Kidney epithelial cell (primary cell): Measurements from ENCODE around the gene C5orf58. TPM values are rescaled to one million over a fixed set of nuclear protein-coding genes. Genes with fewer than 3 reads are reported as not detected.

Experiments used
- DNase-seq: peaks from one replicate; pipeline ENCODE4 v3.0.0-alpha.2; 2010; ENCODE audit warnings: low read depth
- H3K27me3 ChIP-seq: 2 replicates; pipeline ENCODE4 v1.6.0; 2011; ENCODE audit warnings: low read length; ENCODE audit not compliant: control insufficient read depth, insufficient read depth
- H3K36me3 ChIP-seq: 2 replicates; pipeline ENCODE4 v1.5.1; 2011; ENCODE audit warnings: low read length; ENCODE audit not compliant: control insufficient read depth, insufficient read depth
- H3K4me3 ChIP-seq: 2 replicates; pipeline ENCODE4 v1.5.1; 2011; ENCODE audit warnings: low read depth, mild to moderate bottlenecking, control low read depth, low read length
- CTCF ChIP-seq: IDR thresholded peaks from 2 replicates; pipeline ENCODE4 v1.5.1; 2011; ENCODE audit warnings: mild to moderate bottlenecking, moderate library complexity, low read length, control low read depth, inconsistent platforms; ENCODE audit not compliant: insufficient read depth, poor library complexity, severe bottlenecking
- total RNA-seq: library from RNA; depleted of rRNA; stranded (reverse); fragments of >200 nt; gene quantifications from 2 replicates; pipeline ENCODE4 v1.2.3, GENCODE V29; 2015

Gene C5orf58
- total RNA-seq, 1 donor from 2014 or later, result not detected

GRCh38 chr5:170275376-170275994 is 42.7 kb downstream of the C5orf58 start:
- no peaks in the 10 kb centered on the region for H3K27me3 ChIP-seq

GRCh38 chr5:170276140-170276539 is 43.4 kb downstream of the C5orf58 start:
- TF ChIP-seq CTCF, result no peak
- no peak for DNase-seq
- no peak overlapping the region for H3K4me3 ChIP-seq
- H3K27me3 ChIP-seq, result no peaks in the 10 kb centered on the region
- H3K36me3 ChIP-seq, result no peaks in the 10 kb centered on the region

More at GRCh38 chr5:170275376-170275994, 42.7 kb downstream of the C5orf58 start:
- no peak for DNase-seq
- Histone ChIP-seq H3K36me3 (no peaks in the 10 kb centered on the region), H3K4me3 (no peak overlapping the region)
- no peak for TF ChIP-seq CTCF

GRCh38 chr5:170277867-170278281 is 45.1 kb downstream of the C5orf58 start:
- Histone ChIP-seq H3K36me3 (no peaks in the 10 kb centered on the region), H3K27me3 (no peaks in the 10 kb centered on the region), H3K4me3 (no peak overlapping the region)
- DNase-seq, result no peak
- no peak for TF ChIP-seq CTCF

GRCh38 chr5:170278611-170279458 is 46.0 kb downstream of the C5orf58 start:
- no peak for TF ChIP-seq CTCF
- no peak for DNase-seq

GRCh38 chr5:170279459-170279817 is 46.7 kb downstream of the C5orf58 start:
- no peak for TF ChIP-seq CTCF
- Histone ChIP-seq H3K4me3 (no peak overlapping the region), H3K36me3 (no peaks in the 10 kb centered on the region), H3K27me3 (no peaks in the 10 kb centered on the region)
- no peak for DNase-seq

More at GRCh38 chr5:170278611-170279458, 46.0 kb downstream of the C5orf58 start:
- no peaks in the 10 kb centered on the region for H3K36me3 ChIP-seq
- no peaks in the 10 kb centered on the region for H3K27me3 ChIP-seq
- H3K4me3 ChIP-seq, result no peak overlapping the region
